Astrocyte of the cerebellum (primary cell): ENCODE data around the gene PLA2G5.
"Not testable (repeated sequence)": the region's sequence is repeated elsewhere in the genome, so short reads cannot be mapped to it uniquely, and the experiment has no call there.

Experiments used
- DNase-seq: peaks from one replicate; pipeline ENCODE4 v3.0.0-alpha.2; 2011; ENCODE audit warnings: low read depth
- H3K4me3 ChIP-seq: 2 replicates; pipeline ENCODE4 v1.5.1; 2011; ENCODE audit warnings: mild to moderate bottlenecking, low read depth, low read length, moderate library complexity
- in situ Hi-C: cut with HindIII; loops from 2 replicates; pipeline ENCODE4 v1.10.0; 2017; ENCODE audit warnings: low sequenced_read_pairs
- TF ChIP-seq, protein P1 (sequence below): IDR thresholded peaks from 2 replicates; pipeline ENCODE4 v1.5.1; 2012; ENCODE audit warnings: low read length, low read depth, moderate library complexity, mild to moderate bottlenecking; ENCODE audit errors: missing control alignments

The PLA2G5 gene

DNA sequence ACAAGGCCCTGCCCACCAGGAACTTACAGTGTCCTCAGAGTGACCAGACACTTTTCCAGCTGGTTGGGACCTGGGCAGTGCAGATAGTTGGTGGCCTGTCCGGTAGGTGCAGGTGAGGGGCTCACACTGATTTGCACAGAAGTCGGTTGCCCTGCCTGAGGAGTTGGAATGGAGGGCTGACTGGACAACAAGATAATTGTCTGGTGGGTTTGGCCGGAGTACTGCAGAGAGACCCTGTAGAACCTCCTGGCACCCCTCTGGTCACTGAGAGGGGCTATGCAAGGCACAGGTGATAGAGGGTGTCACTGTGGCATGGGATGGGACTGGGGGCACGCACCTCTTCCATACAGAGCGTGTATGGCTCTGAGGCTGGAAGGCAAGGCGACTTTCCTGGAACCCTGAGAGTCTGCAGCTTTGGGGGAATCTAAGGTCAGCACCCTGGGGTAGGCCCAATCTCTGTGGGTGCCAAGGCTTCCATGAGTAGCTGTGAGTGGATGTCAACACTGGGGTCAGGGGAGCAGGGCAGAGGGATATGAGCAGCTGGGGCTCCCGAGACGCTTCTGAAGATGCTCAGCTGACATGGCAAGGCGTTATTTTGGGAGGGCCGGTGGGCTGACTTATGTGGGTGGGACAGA lies 56.9 kb downstream of the PLA2G5 start:
- in situ Hi-C loops, result no loop called here
- TF ChIP-seq, protein P1, sequence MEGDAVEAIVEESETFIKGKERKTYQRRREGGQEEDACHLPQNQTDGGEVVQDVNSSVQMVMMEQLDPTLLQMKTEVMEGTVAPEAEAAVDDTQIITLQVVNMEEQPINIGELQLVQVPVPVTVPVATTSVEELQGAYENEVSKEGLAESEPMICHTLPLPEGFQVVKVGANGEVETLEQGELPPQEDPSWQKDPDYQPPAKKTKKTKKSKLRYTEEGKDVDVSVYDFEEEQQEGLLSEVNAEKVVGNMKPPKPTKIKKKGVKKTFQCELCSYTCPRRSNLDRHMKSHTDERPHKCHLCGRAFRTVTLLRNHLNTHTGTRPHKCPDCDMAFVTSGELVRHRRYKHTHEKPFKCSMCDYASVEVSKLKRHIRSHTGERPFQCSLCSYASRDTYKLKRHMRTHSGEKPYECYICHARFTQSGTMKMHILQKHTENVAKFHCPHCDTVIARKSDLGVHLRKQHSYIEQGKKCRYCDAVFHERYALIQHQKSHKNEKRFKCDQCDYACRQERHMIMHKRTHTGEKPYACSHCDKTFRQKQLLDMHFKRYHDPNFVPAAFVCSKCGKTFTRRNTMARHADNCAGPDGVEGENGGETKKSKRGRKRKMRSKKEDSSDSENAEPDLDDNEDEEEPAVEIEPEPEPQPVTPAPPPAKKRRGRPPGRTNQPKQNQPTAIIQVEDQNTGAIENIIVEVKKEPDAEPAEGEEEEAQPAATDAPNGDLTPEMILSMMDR, result no peak
- H3K4me3 ChIP-seq, result no peak overlapping the region
- DNase-seq, result no peak

DNA sequence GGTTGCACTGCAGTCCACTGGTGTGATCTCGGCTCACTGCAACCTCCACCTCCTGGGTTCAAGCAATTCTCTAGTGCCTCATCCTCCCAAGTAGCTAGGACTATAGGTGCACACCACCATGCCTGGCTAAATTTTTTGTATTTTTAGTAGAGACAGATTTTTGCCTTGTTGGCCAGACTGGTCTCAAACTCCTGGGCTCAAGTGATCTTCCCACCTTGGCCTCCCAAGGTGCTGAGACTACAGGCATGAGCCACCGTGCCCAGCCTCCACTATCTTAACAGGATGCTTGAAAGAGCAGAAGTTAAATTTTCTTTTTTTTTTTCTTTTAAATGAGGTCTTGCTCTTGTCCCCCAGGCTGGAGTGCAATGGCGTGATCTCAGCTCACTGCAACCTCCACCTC lies 60.5 kb downstream of the PLA2G5 start:
- in situ Hi-C loops, H3K4me3 ChIP-seq: not testable (repeated sequence)

DNA sequence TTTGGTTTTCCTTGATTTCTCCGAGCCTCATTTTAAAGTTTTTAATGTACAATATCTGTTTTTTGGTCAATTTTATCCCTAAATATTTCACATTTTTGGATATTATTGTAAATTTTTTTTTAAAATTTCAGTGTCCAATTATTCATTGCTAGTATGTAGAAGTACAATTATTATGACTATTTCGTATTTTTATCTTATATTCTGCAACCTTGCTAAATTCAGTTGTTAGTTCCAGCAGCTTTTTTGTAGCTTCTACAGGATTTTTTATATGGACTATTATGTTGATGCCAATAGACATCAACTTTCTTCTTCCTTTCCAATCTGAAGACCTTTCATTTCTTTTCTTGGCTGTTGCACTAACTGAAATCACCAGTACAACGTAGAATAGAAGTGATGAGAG lies 65.0 kb downstream of the PLA2G5 start:
- no peak overlapping the region for H3K4me3 ChIP-seq
- in situ Hi-C loops, result no loop called here
- TF ChIP-seq, protein P1, result no peak
- DNase-seq, result no peak

More for the DNA sequence above, 60.5 kb downstream of the PLA2G5 start:
- DNase-seq, result not testable (repeated sequence)

DNA sequence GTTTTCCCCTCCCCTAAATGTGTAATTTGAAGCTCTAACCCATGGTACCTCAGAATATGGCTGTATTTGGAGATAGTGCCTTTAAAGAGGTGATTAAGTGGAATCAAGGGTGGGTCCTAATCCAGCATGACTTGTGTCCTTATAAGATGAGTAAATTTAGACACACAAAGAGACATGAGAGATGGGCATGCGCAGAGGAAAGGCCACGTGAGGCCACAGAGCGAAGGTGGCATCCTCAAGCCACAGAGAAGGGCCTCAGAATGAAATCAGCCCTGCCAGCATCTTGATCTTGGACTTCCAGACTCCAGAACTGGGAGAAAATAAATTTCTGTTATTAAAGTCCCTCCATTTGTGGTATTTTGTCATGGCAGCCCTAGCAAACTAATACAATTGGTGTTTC lies 66.3 kb downstream of the PLA2G5 start:
- in situ Hi-C loops, result no loop called here
- DNase-seq, result no peak
- TF ChIP-seq, protein P1, result no peak
- no peak overlapping the region for H3K4me3 ChIP-seq

DNA sequence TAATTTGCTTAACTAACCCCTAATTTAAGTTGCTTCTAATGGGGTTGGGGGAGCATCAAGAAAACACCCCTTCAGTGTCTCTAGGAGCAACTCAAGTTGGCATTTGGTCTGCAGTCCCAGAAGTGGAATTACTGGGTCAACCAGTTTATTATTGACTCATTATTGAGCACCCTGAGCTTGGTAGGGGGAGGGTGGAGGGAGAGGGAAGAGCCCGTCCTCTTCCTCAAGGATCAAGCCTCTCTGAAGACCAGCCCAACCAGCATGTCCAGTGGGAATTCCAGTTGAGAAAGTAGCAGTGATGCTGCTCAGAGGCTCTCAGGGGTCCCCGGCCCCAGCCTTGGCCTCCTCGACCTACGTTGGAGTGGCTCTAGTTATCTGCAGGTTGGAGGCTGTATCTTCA lies 67.1 kb downstream of the PLA2G5 start:
- TF ChIP-seq, protein P1, result no peak
- no peak overlapping the region for H3K4me3 ChIP-seq
- no peak for DNase-seq
- in situ Hi-C loops, result no loop called here

DNA sequence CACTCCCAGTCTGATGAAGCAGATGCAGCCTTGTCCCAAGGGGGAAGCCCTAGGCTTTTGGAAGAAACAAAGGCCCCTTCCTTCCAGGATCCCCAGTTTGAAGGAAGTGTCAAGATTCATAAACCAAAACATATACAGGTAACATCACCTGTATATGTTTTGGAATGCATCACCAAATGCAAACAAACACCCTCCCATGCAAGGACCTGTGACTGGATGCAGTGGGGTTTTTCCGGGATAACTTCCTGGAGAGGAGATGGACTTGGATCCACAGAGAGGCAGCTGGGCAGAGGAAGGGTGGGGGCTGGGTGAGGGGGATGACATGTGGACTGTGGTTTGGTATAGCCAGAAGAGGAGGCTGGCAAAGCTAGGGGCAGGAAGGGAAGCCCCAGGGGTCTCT lies 67.6 kb downstream of the PLA2G5 start:
- DNase-seq, result no peak
- no peak overlapping the region for H3K4me3 ChIP-seq
- in situ Hi-C loops, result no loop called here
- TF ChIP-seq, protein P1, result no peak

DNA sequence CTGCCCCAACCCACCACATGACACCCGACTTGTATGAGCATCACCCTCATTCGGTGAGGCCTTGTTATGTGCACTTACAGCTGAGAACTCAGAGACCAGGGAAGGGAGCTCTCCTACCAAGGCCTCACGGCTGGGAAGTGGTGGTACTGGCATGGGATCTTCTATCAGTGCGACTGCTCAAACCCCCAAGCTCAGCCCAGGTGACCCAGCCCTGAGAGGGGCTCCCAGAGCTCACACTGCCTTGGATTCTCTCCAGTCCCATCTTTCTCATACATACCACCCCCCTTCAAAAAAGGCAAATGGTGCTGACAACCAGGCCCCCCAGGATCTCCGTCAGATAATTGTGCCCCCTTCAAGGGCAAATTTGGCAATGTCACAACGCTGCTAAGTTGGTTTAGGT lies 68.4 kb downstream of the PLA2G5 start:
- no peak overlapping the region for H3K4me3 ChIP-seq
- in situ Hi-C loops, result no loop called here
- no peak for DNase-seq
- TF ChIP-seq, protein P1, result no peak
